SU-DHL-6 (cell line): ENCODE data around the gene CCDC90B.

ENCODE experiments used
- H2AFZ ChIP-seq: fragments of 200-600 bp; sonication (generic); 2 replicates; pipeline ENCODE4 v1.6.1; 2014; ENCODE audit warnings: low read depth, mild to moderate bottlenecking, moderate library complexity, mixed read lengths, antibody characterized with exemption, low read length; ENCODE audit not compliant: severe bottlenecking
- H3F3A ChIP-seq: fragments of 200-600 bp; shearing (Covaris generic); 2 replicates; pipeline ENCODE4 v1.6.0; 2016; ENCODE audit warnings: antibody characterized with exemption, mild to moderate bottlenecking; ENCODE audit not compliant: insufficient read depth
- H3K27ac ChIP-seq: fragments of 200-600 bp; sonication (generic); 2 replicates; pipeline ENCODE4 v1.5.1; 2016; ENCODE audit warnings: low read depth, mild to moderate bottlenecking, low read length, moderate library complexity, mixed read lengths
- H3K27me3 ChIP-seq: fragments of 200-600 bp; sonication (generic), shearing (Covaris generic); 2 replicates; pipeline ENCODE4 v1.6.0; 2014; ENCODE audit warnings: mild to moderate bottlenecking, low read length
- H3K36me3 ChIP-seq: fragments of 200-600 bp; sonication (generic); 2 replicates; pipeline ENCODE4 v1.6.1; 2014; ENCODE audit warnings: mild to moderate bottlenecking, low read length, mixed read lengths
- H3K4me2 ChIP-seq: fragments of 300-600, 200-600 bp; shearing (Covaris generic), sonication (generic); 2 replicates; pipeline ENCODE4 v1.6.0; 2014; ENCODE audit warnings: low read length, low read depth, mild to moderate bottlenecking; ENCODE audit not compliant: poor library complexity, severe bottlenecking
- H3K4me3 ChIP-seq: fragments of 200-600 bp; sonication (generic); 2 replicates; pipeline ENCODE4 v1.5.1; 2014; ENCODE audit warnings: antibody characterized with exemption, low read length, mild to moderate bottlenecking, mixed read lengths; ENCODE audit not compliant: insufficient read depth, poor library complexity, severe bottlenecking
- H3K79me2 ChIP-seq: fragments of 200-600 bp; sonication (generic); 2 replicates; pipeline ENCODE4 v1.6.1; 2014; ENCODE audit warnings: mild to moderate bottlenecking, low read length, moderate library complexity; ENCODE audit not compliant: insufficient read depth
- H3K9ac ChIP-seq: fragments of 200-600 bp; sonication (generic); 2 replicates; pipeline ENCODE4 v1.7.0; 2014; ENCODE audit warnings: mild to moderate bottlenecking, low read length
- H3K9me2 ChIP-seq: fragments of 200-600 bp; sonication (generic); replicated peaks from 2 replicates; pipeline ENCODE4 v1.6.1; 2014; ENCODE audit warnings: low read length; ENCODE audit not compliant: insufficient read depth
- H3K9me3 ChIP-seq: fragments of 200-600 bp; sonication (generic); 2 replicates; pipeline ENCODE4 v1.6.1; 2014; ENCODE audit warnings: low read length, mixed read lengths; ENCODE audit not compliant: insufficient read depth
- H4K20me1 ChIP-seq: fragments of 200-600 bp; sonication (generic); 2 replicates; pipeline ENCODE4 v1.6.1; 2014; ENCODE audit warnings: low read depth, mild to moderate bottlenecking, antibody characterized with exemption, low read length, moderate library complexity, mixed read lengths
- CTCF ChIP-seq: fragments of 200-600 bp; sonication (generic); IDR thresholded peaks from one replicate; pipeline ENCODE4 v1.5.1; 2017; ENCODE audit warnings: antibody characterized with exemption, mild to moderate bottlenecking, low read length, moderate library complexity; ENCODE audit not compliant: insufficient read depth, poor library complexity, severe bottlenecking
- EZH2phosphoT487 ChIP-seq: fragments of 200-600 bp; sonication (generic), shearing (Covaris generic); conservative IDR thresholded peaks from 2 replicates; pipeline ENCODE4 v1.6.1; 2018; ENCODE audit warnings: mild to moderate bottlenecking, antibody characterized with exemption, low read length, moderate library complexity, mixed read lengths

The CCDC90B gene

GRCh38 chr11:83306200-83307080 lies 20.3 kb upstream of the CCDC90B start:
- H3F3A ChIP-seq: no peaks in the 10 kb centered on the region
- H2AFZ ChIP-seq: no peak overlapping the region
- H3K4me2 ChIP-seq: no peak overlapping the region
- H3K36me3 ChIP-seq: no peaks in the 10 kb centered on the region
- H3K4me3 ChIP-seq: no peak overlapping the region
- H3K9ac ChIP-seq: no peak overlapping the region
- no peak overlapping the region for H3K27ac ChIP-seq
- no peaks in the 10 kb centered on the region for H3K79me2 ChIP-seq
- no peaks in the 10 kb centered on the region for H3K27me3 ChIP-seq
- no peaks in the 10 kb centered on the region for H3K9me2 ChIP-seq
- H3K9me3 ChIP-seq: no peaks in the 10 kb centered on the region
- H4K20me1 ChIP-seq: no peaks in the 10 kb centered on the region
- TF ChIP-seq CTCF: no peak
- no peak for TF ChIP-seq EZH2phosphoT487

- no peak for TF ChIP-seq CTCF
- TF ChIP-seq EZH2phosphoT487: no peak
- Histone ChIP-seq H3K36me3 (no peaks in the 10 kb centered on the region), H4K20me1 (no peaks in the 10 kb centered on the region), H3K4me3 (no peak overlapping the region), H3K9me2 (no peaks in the 10 kb centered on the region), H3F3A (no peaks in the 10 kb centered on the region), H3K27ac (no peak overlapping the region), H3K4me2 (no peak overlapping the region), H3K79me2 (no peaks in the 10 kb centered on the region), H3K27me3 (no peaks in the 10 kb centered on the region), H3K9ac (no peak overlapping the region), H2AFZ (no peak overlapping the region), H3K9me3 (no peaks in the 10 kb centered on the region)
Measured at GRCh38 chr11:83303316-83303715, 17.1 kb upstream of the CCDC90B start.

- no peak overlapping the region for H3K4me3 ChIP-seq
- no peaks in the 10 kb centered on the region for H3K79me2 ChIP-seq
- TF ChIP-seq CTCF (no peak), EZH2phosphoT487 (no peak)
- H3F3A ChIP-seq: no peaks in the 10 kb centered on the region
- H3K9me2 ChIP-seq: no peaks in the 10 kb centered on the region
- no peaks in the 10 kb centered on the region for H3K9me3 ChIP-seq
- H3K36me3 ChIP-seq: no peaks in the 10 kb centered on the region
- no peak overlapping the region for H2AFZ ChIP-seq
- no peaks in the 10 kb centered on the region for H3K27me3 ChIP-seq
- H3K27ac ChIP-seq: no peak overlapping the region
- H4K20me1 ChIP-seq: no peaks in the 10 kb centered on the region
- no peak overlapping the region for H3K9ac ChIP-seq
- no peak overlapping the region for H3K4me2 ChIP-seq
Measured at GRCh38 chr11:83302151-83302550, 16.0 kb upstream of the CCDC90B start.
